Heart left ventricle (tissue), 16 donors: ENCODE data around the gene RNF20. TPM values are rescaled to one million over a fixed set of nuclear protein-coding genes. Genes with fewer than 3 reads are reported as not detected.
"Not testable (repeated sequence)": the region's sequence is repeated elsewhere in the genome, so short reads cannot be mapped to it uniquely, and the experiment has no call there.

Experiments used
- ATAC-seq, 4 donors: fragments of 200-7000 bp; cut with Tn5 transposase; one replicate each; pipeline ENCODE4 v1.9.1; 2020 to 2022; ENCODE audit warnings: moderate library complexity in 4 of 4, mild to moderate bottlenecking in 3 of 4, moderate number of reproducible peaks in 1 of 4
- DNase-seq, 5 donors: peaks; one replicate each; pipeline ENCODE4 v3.0.0-alpha.2; 2020
- H3K27ac ChIP-seq, 12 donors: fragments of 200-600 bp; sonication (generic) in 4 of 12; one replicate each; pipeline versions ENCODE4 v1.5.0 to v1.8.0; 2016 to 2022; ENCODE audit warnings: mild to moderate bottlenecking in 2 of 12
- H3K27me3 ChIP-seq, 9 donors: fragments of 200-600 bp; sonication (generic) in 2 of 9; one replicate each; pipeline versions ENCODE4 v1.5.1 to v1.8.0; 2016 to 2022; ENCODE audit warnings: mild to moderate bottlenecking in 3 of 9
- H3K36me3 ChIP-seq, 9 donors: fragments of 200-600 bp; sonication (generic) in 2 of 9; one replicate each; pipeline versions ENCODE4 v1.5.0 to v1.8.0; 2018 to 2022; ENCODE audit warnings: mild to moderate bottlenecking in 2 of 9
- H3K4me1 ChIP-seq, 12 donors: fragments of 200-600 bp; sonication (generic) in 4 of 12; one replicate each; pipeline versions ENCODE4 v1.5.0 to v1.8.0; 2016 to 2022; ENCODE audit warnings: mild to moderate bottlenecking in 3 of 12
- H3K4me3 ChIP-seq, 12 donors: fragments of 200-600 bp; sonication (generic) in 4 of 12; one replicate each; pipeline versions ENCODE4 v1.5.0 to v1.8.0; 2017 to 2022; ENCODE audit warnings: mild to moderate bottlenecking in 9 of 12, moderate library complexity in 4 of 12
- H3K9me3 ChIP-seq, 12 donors: fragments of 200-600 bp; sonication (generic) in 4 of 12; one replicate each; pipeline versions ENCODE4 v1.5.0 to v1.8.0; 2016 to 2022; ENCODE audit warnings: mild to moderate bottlenecking in 1 of 12
- CTCF ChIP-seq, 12 donors: fragments of 200-600 bp; sonication (generic) in 4 of 12; IDR thresholded peaks; one replicate each; pipeline versions ENCODE4 v1.5.0 to v1.8.0; 2018 to 2022; ENCODE audit warnings: antibody characterized with exemption in 12 of 12, mild to moderate bottlenecking in 5 of 12
- POLR2A ChIP-seq, 2 donors: fragments of 450-650 bp; IDR thresholded peaks; one replicate each; pipeline ENCODE4 v1.6.1; 2017; ENCODE audit warnings: antibody characterized with exemption in 2 of 2, mild to moderate bottlenecking in 2 of 2, moderate library complexity in 2 of 2
- WGBS, 4 donors: extraction: QIAGEN DNeasy Blood & Tissue Kit in 2 of 4; methylation state at CpG; one replicate each; pipeline versions ENCODE4 v1.1.5 to v1.1.7; 2013 to 2018; 5-methylcytosine and 5-hydroxymethylcytosine counted together
- intact Hi-C, 10 donors: fragments of 100-400 bp; cut with DNase I; formaldehyde crosslinking; loops; one replicate each; pipeline versions ENCODE4 v1.11.1 to v1.14.2; 2022
- polyA plus RNA-seq, 2 donors: library from polyadenylated mRNA; stranded (reverse); fragments of 200-250 nt; gene quantifications; one replicate each; pipeline ENCODE4 v1.2.3, GENCODE V29; 2013
- total RNA-seq, 9 donors: library from RNA; depleted of rRNA in 2 of 9; stranded (reverse); fragments of >200 nt in 2 of 9; fragmentation: NEBNext Ultra II Directional in 3 of 9; extraction: Animal tissue kit (Norgen Biotek cat#: 25700) in 3 of 9; gene quantifications; one replicate each; pipeline versions ENCODE4 v1.1.0 to v1.2.4, GENCODE V29; 2016 to 2023
- donor health status: ischemic (EF 13 %, LVEDD 7.1; RV severe dilation, severe dysfunction).
- donor health status: healthy with polysubstance abuse.
- donor health status: DM: no; HTN: yes; CAD: no.
- donor health status: DM: no; HTN: no; CAD: no.
- donor health status: ischemic (EF 25% LVEDD 6.9; RV normal size, moderate dysfunction).
- donor health status: ischemic (EF 25% LVEDD 5.7; RV mildly dilated, moderate dysfunction).
- donor health status: healthy.
- donor health status: DM: yes; HTN: yes; CAD: no.
- donor health status: ischemic (EF 35%, LVEDD 5.7; RV mildly dilated, moderate dysfunction).
- donor health status: nonischemic (EF 11% LVEDD 7.7; RV severe dilation, severe dysfunction).
- donor health status: DM: yes; HTN: yes; CAD: no.
- donor health status: PGD.
- donor health status: ischemic (EF 29% LVEDD 5.4; RV normal size, mild dysfunction).
- donor health status: nonischemic (EF 23%, LVEDD 6.1; RV moderate dilation, normal function).

The RNF20 gene
- total and polyA plus RNA-seq, 11 donors, result 14.1 to 63.7 (median 45.4) TPM

- H3K27ac ChIP-seq, result no peak overlapping the region
- WGBS, 4 donors, result 54 to 68% (median 59%) methylated on average over 3 of the region's 3 CpGs
- peaks cover 0 to 5% (median 0%) of the 10 kb centered on the region in 9 donors for H3K27me3 ChIP-seq
- peaks cover 0 to 23% (median 7%) of the 10 kb centered on the region in 12 donors for H3K4me1 ChIP-seq
- no peak overlapping the region for H3K4me3 ChIP-seq
- TF ChIP-seq POLR2A (IDR thresholded peaks at IDR 0.05), result no peak
- TF ChIP-seq CTCF (IDR thresholded peaks at IDR 0.05), result no peak
- H3K9me3 ChIP-seq, result no peaks in the 10 kb centered on the region
- no peaks in the 10 kb centered on the region for H3K36me3 ChIP-seq
- intact Hi-C loops, result no loop called here
- ATAC-seq (no peak), DNase-seq (no peak)
Measured at GRCh38 chr9:101512116-101512515, 21.5 kb upstream of the RNF20 start.

- intact Hi-C loops, result loop anchor here in 1 of 10 donors (1.0 kb wide), 1 partner anchor 25 kb away; no protein-coding TSS in a partner anchor
- peak in 2 of 4 donors; percentile 39 to 58 for ATAC-seq
- TF ChIP-seq CTCF (IDR thresholded peaks at IDR 0.05), result no peak
- no peak for TF ChIP-seq POLR2A (IDR thresholded peaks at IDR 0.05)
Measured at GRCh38 chr9:101513351-101513750, 20.3 kb upstream of the RNF20 start.

GRCh38 chr9:101514071-101514470 is 19.6 kb upstream of the RNF20 start:
- WGBS, 4 donors, result 9 to 18% (median 12%) methylated on average over 2 of the region's 2 CpGs
- Histone ChIP-seq H3K4me3 (no peak overlapping the region), H3K27me3 (peaks cover 0 to 5% (median 0%) of the 10 kb centered on the region in 9 donors), H3K4me1 (peaks cover 0 to 18% (median 7%) of the 10 kb centered on the region in 12 donors), H3K9me3 (peaks cover 0 to 2% (median 0%) of the 10 kb centered on the region in 12 donors), H3K36me3 (no peaks in the 10 kb centered on the region), H3K27ac (peak overlapping the region in 2 of 12 donors; percentile 26 to 44)
- DNase-seq (no peak), ATAC-seq (peak in 2 of 4 donors; percentile 45 to 64)
- TF ChIP-seq CTCF (IDR thresholded peaks at IDR 0.05) (no peak), POLR2A (IDR thresholded peaks at IDR 0.05) (no peak)
- intact Hi-C loops, result no loop called here

More at GRCh38 chr9:101513351-101513750, 20.3 kb upstream of the RNF20 start:
- Histone ChIP-seq H3K36me3 (no peaks in the 10 kb centered on the region), H3K27me3 (peaks cover 0 to 5% (median 0%) of the 10 kb centered on the region in 9 donors), H3K4me1 (peaks cover 0 to 22% (median 7%) of the 10 kb centered on the region in 12 donors), H3K4me3 (no peak overlapping the region), H3K27ac (peak overlapping the region in 2 of 12 donors; percentile 26 to 44), H3K9me3 (peaks cover 0 to 2% (median 0%) of the 10 kb centered on the region in 12 donors)
- no peak for DNase-seq

GRCh38 chr9:101516655-101517054 is 17.0 kb upstream of the RNF20 start:
- DNase-seq, result no peak
- intact Hi-C loops, result no loop called here
- no peak for ATAC-seq
- Histone ChIP-seq H3K4me1 (peaks cover 0 to 18% (median 7%) of the 10 kb centered on the region in 12 donors), H3K27me3 (peaks cover 0 to 5% (median 0%) of the 10 kb centered on the region in 9 donors), H3K36me3 (no peaks in the 10 kb centered on the region), H3K4me3 (no peak overlapping the region), H3K27ac (no peak overlapping the region), H3K9me3 (peaks cover 0 to 2% (median 0%) of the 10 kb centered on the region in 12 donors)
- 63 to 67% (median 65%) methylated on average over 1 of the region's 1 CpG for WGBS, 4 donors
- TF ChIP-seq POLR2A (IDR thresholded peaks at IDR 0.05) (no peak), CTCF (IDR thresholded peaks at IDR 0.05) (no peak)

- H3K9me3 ChIP-seq, H3K27ac ChIP-seq, DNase-seq, H3K36me3 ChIP-seq, intact Hi-C loops, H3K4me3 ChIP-seq, ATAC-seq, H3K27me3 ChIP-seq: not testable (repeated sequence)
- WGBS, 4 donors, result 93 to 97% (median 97%) methylated on average over 3 of the region's 3 CpGs
- H3K4me1 ChIP-seq, result peaks cover 0 to 12% (median 5%) of the 10 kb centered on the region in 12 donors
Measured at GRCh38 chr9:101518489-101518888, 15.2 kb upstream of the RNF20 start.
